Stimulated activated CD4-positive, alpha-beta T cell treated with anti-CD3 and anti-CD28 coated beads, Interleukin-12 subunit alpha, Interleukin-12 subunit beta, amount 100 ng/mL, for 48 hours (primary cell): ENCODE data around the gene COL13A1.
A peak's percentile ranks its signal among the peaks of the same experiment; 100 is the strongest.

Source experiments
- DNase-seq, 3 donors: peaks; one replicate each; pipeline ENCODE4 v3.0.0-alpha.2; 2020; ENCODE audit warnings: low read depth in 2 of 3, low spot score in 1 of 3

COL13A1 gene

GRCh38 chr10:69791812-69792211 lies 9.9 kb upstream of the COL13A1 start:
- DNase-seq, result no peak

GRCh38 chr10:69792341-69792740 lies 9.4 kb upstream of the COL13A1 start:
- DNase-seq, result no peak

GRCh38 chr10:69794673-69795072 lies 7.0 kb upstream of the COL13A1 start:
- DNase-seq, result no peak

GRCh38 chr10:69795242-69795934 lies 6.3 kb upstream of the COL13A1 start:
- no peak for DNase-seq

GRCh38 chr10:69797959-69798358 lies 3.7 kb upstream of the COL13A1 start:
- DNase-seq, result no peak

- no peak for DNase-seq
Measured at GRCh38 chr10:69800109-69800508, 1.6 kb upstream of the COL13A1 start.

GRCh38 chr10:69800665-69801064 lies 1.0 kb upstream of the COL13A1 start:
- no peak for DNase-seq

GRCh38 chr10:69801094-69801433 lies 642 bp upstream of the COL13A1 start:
- peak; percentile 3 to 26 (median 24) for DNase-seq

- DNase-seq, result no peak
Measured at GRCh38 chr10:69802424-69803161, 887 bp downstream of the COL13A1 start.

- no peak for DNase-seq
Measured at GRCh38 chr10:69803809-69804208, 2.1 kb downstream of the COL13A1 start.

- DNase-seq, result no peak
Measured at GRCh38 chr10:69804775-69805174, 3.1 kb downstream of the COL13A1 start.

GRCh38 chr10:69807122-69807521 lies 5.4 kb downstream of the COL13A1 start:
- DNase-seq, result no peak

- DNase-seq, result no peak
Measured at GRCh38 chr10:69807696-69808095, 6.0 kb downstream of the COL13A1 start.

GRCh38 chr10:69809318-69809717 lies 7.6 kb downstream of the COL13A1 start:
- no peak for DNase-seq

GRCh38 chr10:69810097-69810496 lies 8.4 kb downstream of the COL13A1 start:
- no peak for DNase-seq

GRCh38 chr10:69810675-69811397 lies 9.1 kb downstream of the COL13A1 start:
- DNase-seq, result no peak

GRCh38 chr10:69813632-69814031 lies 11.9 kb downstream of the COL13A1 start:
- no peak for DNase-seq

- DNase-seq, result no peak
Measured at GRCh38 chr10:69814251-69814650, 12.5 kb downstream of the COL13A1 start.

GRCh38 chr10:69815104-69815503 lies 13.4 kb downstream of the COL13A1 start:
- DNase-seq, result no peak

GRCh38 chr10:69816521-69816920 lies 14.8 kb downstream of the COL13A1 start:
- no peak for DNase-seq

- no peak for DNase-seq
Measured at GRCh38 chr10:69817078-69817581, 15.4 kb downstream of the COL13A1 start.

- no peak for DNase-seq
Measured at GRCh38 chr10:69818676-69819239, 17.1 kb downstream of the COL13A1 start.
